H9 (cell line): ENCODE data around the gene SLC17A7. TPM values are rescaled to one million over a fixed set of nuclear protein-coding genes. Genes with fewer than 3 reads are reported as not detected.

Source experiments
- DNase-seq: peaks from one replicate; pipeline ENCODE4 v3.0.0-alpha.2; 2017
- H2AFZ ChIP-seq: one replicate; pipeline ENCODE4 v1.6.1; 2013; ENCODE audit warnings: mild to moderate bottlenecking, low read length, control low read depth, moderate library complexity
- H2AK5ac ChIP-seq: 2 replicates; pipeline ENCODE4 v1.6.1; 2013; ENCODE audit warnings: low read length, control low read depth, mixed read lengths; ENCODE audit not compliant: insufficient read length
- H2BK120ac ChIP-seq: one replicate; pipeline ENCODE4 v1.6.1; 2013; ENCODE audit warnings: low read depth, mild to moderate bottlenecking, low read length, control low read depth, inconsistent platforms; ENCODE audit not compliant: poor library complexity, severe bottlenecking
- H2BK12ac ChIP-seq: 2 replicates; pipeline ENCODE4 v1.6.1; 2013; ENCODE audit warnings: low read length, control low read depth, mixed read lengths, low read depth; ENCODE audit not compliant: insufficient read length
- H2BK15ac ChIP-seq: 2 replicates; pipeline ENCODE4 v1.6.1; 2013; ENCODE audit warnings: low read depth, low read length, control low read depth
- H2BK20ac ChIP-seq: one replicate; pipeline ENCODE4 v1.6.1; 2013; ENCODE audit warnings: low read depth, mild to moderate bottlenecking, low read length, control low read depth, inconsistent platforms; ENCODE audit not compliant: poor library complexity, severe bottlenecking
- H2BK5ac ChIP-seq: 2 replicates; pipeline ENCODE4 v1.6.1; 2013; ENCODE audit warnings: low read length, control low read depth, mixed read lengths; ENCODE audit not compliant: insufficient read length
- H3K14ac ChIP-seq: 2 replicates; pipeline ENCODE4 v1.6.1; 2013; ENCODE audit warnings: low read length, control low read depth; ENCODE audit not compliant: insufficient read depth
- H3K18ac ChIP-seq: 2 replicates; pipeline ENCODE4 v1.6.1; 2013; ENCODE audit warnings: low read depth, mild to moderate bottlenecking, mixed read lengths, low read length, control low read depth; ENCODE audit not compliant: insufficient read length
- H3K23ac ChIP-seq: 2 replicates; pipeline ENCODE4 v1.6.1; 2013; ENCODE audit warnings: low read length, control low read depth, mixed read lengths, low read depth; ENCODE audit not compliant: insufficient read length
- H3K23me2 ChIP-seq: 2 replicates; pipeline ENCODE4 v1.6.1; 2013; ENCODE audit warnings: low read depth, mild to moderate bottlenecking, mixed read lengths, low read length, control low read depth; ENCODE audit not compliant: insufficient read length, poor library complexity, severe bottlenecking
- H3K27ac ChIP-seq: 2 replicates; pipeline ENCODE4 v1.5.1; 2013; ENCODE audit warnings: low read length, control low read depth, mixed read lengths, low read depth; ENCODE audit not compliant: insufficient read length
- H3K27me3 ChIP-seq: 2 replicates; pipeline ENCODE4 v1.6.1; 2013; ENCODE audit warnings: low read length, control low read depth, inconsistent platforms; ENCODE audit not compliant: insufficient read depth
- H3K4ac ChIP-seq: 2 replicates; pipeline ENCODE4 v1.6.1; 2013; ENCODE audit warnings: low read depth, mild to moderate bottlenecking, control low read depth, inconsistent platforms, low read length, moderate library complexity
- H3K4me1 ChIP-seq: 2 replicates; pipeline ENCODE4 v1.6.1; 2013; ENCODE audit warnings: low read length, control low read depth, inconsistent platforms; ENCODE audit not compliant: insufficient read depth
- H3K4me2 ChIP-seq: 2 replicates; pipeline ENCODE4 v1.6.1; 2013; ENCODE audit warnings: low read length, control low read depth, mixed read lengths; ENCODE audit not compliant: insufficient read length, insufficient read depth
- H3K56ac ChIP-seq: 2 replicates; pipeline ENCODE4 v1.6.1; 2013; ENCODE audit warnings: low read depth, mild to moderate bottlenecking, mixed read lengths, low read length, control low read depth; ENCODE audit not compliant: insufficient read length
- H3K79me1 ChIP-seq: 2 replicates; pipeline ENCODE4 v1.6.1; 2013; ENCODE audit warnings: low read depth, mild to moderate bottlenecking, moderate library complexity, low read length, control low read depth, inconsistent platforms; ENCODE audit not compliant: insufficient read depth, poor library complexity, severe bottlenecking
- H3K79me2 ChIP-seq: 2 replicates; pipeline ENCODE4 v1.6.1; 2013; ENCODE audit warnings: low read length, control low read depth, inconsistent platforms; ENCODE audit not compliant: insufficient read depth
- H3K9ac ChIP-seq: 2 replicates; pipeline ENCODE4 v1.6.1; 2013; ENCODE audit warnings: low read length, control low read depth, mixed read lengths; ENCODE audit not compliant: insufficient read length; ENCODE audit errors: extremely low read depth
- H3K9me3 ChIP-seq: one replicate; pipeline ENCODE4 v1.6.1; 2013; ENCODE audit warnings: low read depth, low read length, inconsistent platforms; ENCODE audit not compliant: control insufficient read depth
- H3T11ph ChIP-seq: one replicate; pipeline ENCODE4 v1.6.1; 2013; ENCODE audit warnings: mild to moderate bottlenecking, low read length, control low read depth, inconsistent platforms
- H4K20me1 ChIP-seq: one replicate; pipeline ENCODE4 v1.6.1; 2013; ENCODE audit not compliant: control insufficient read depth, insufficient read length, insufficient read depth
- H4K5ac ChIP-seq: 2 replicates; pipeline ENCODE4 v1.6.1; 2013; ENCODE audit warnings: low read depth, mild to moderate bottlenecking, mixed read lengths, low read length, control low read depth; ENCODE audit not compliant: insufficient read length
- H4K8ac ChIP-seq: replicated peaks from 2 replicates; pipeline ENCODE4 v1.6.1; 2013; ENCODE audit warnings: low read length, control low read depth, mixed read lengths, low read depth; ENCODE audit not compliant: insufficient read length
- H4K91ac ChIP-seq: 2 replicates; pipeline ENCODE4 v1.6.1; 2013; ENCODE audit warnings: low read depth, mild to moderate bottlenecking, moderate library complexity, mixed read lengths, low read length, control low read depth; ENCODE audit not compliant: insufficient read length
- H3K27ac Mint-ChIP-seq, 3 experiments: 2 replicates in 2 of 3; 3 replicates in 1 of 3; pipeline ENCODE4 v1.8.0; 2020 to 2021; ENCODE audit warnings: mixed read lengths in 3 of 3, mild to moderate bottlenecking in 1 of 3, moderate library complexity in 1 of 3
- H3K27me3 Mint-ChIP-seq: 2 replicates; pipeline ENCODE4 v1.8.0; 2021; ENCODE audit warnings: low read depth, mild to moderate bottlenecking, moderate library complexity, mixed read lengths
- H3K36me3 Mint-ChIP-seq, 3 experiments: 2 replicates in 2 of 3; 3 replicates in 1 of 3; pipeline ENCODE4 v1.8.0; 2020 to 2021; ENCODE audit warnings: low read depth in 3 of 3, mixed read lengths in 3 of 3; ENCODE audit not compliant: insufficient read depth in 1 of 3
- H3K4me1 Mint-ChIP-seq, 2 experiments: 2 replicates each; pipeline ENCODE4 v1.8.0; 2020; ENCODE audit warnings: mixed read lengths in 2 of 2
- H3K4me3 Mint-ChIP-seq, 2 experiments: 2 replicates in 1 of 2; 3 replicates in 1 of 2; pipeline ENCODE4 v1.8.0; 2020 to 2021; ENCODE audit warnings: mild to moderate bottlenecking in 2 of 2, mixed read lengths in 2 of 2, moderate library complexity in 1 of 2
- H3K9me3 Mint-ChIP-seq, 2 experiments: 2 replicates in 1 of 2; 3 replicates in 1 of 2; pipeline ENCODE4 v1.8.0; 2020; ENCODE audit warnings: mild to moderate bottlenecking in 2 of 2, mixed read lengths in 2 of 2, moderate library complexity in 1 of 2
- WGBS: extraction: QIAGEN DNeasy Blood & Tissue Kit; methylation state at CpG from one replicate; pipeline ENCODE4 v1.1.7; 2013; ENCODE audit warnings: missing lambda C conversion rate, low lambda C conversion rate, mixed read lengths; ENCODE audit not compliant: insufficient read length; ENCODE audit errors: extremely low coverage; 5-methylcytosine and 5-hydroxymethylcytosine counted together
- total RNA-seq: library from RNA; stranded (reverse); gene quantifications from 2 replicates; pipeline ENCODE4 v1.2.1, GENCODE V29; 2021
- TF ChIP-seq, protein P1 (sequence below): fragments of 200-600 bp; sonication (generic); conservative IDR thresholded peaks from 3 replicates; pipeline ENCODE4 v1.8.0; 2021; ENCODE audit warnings: antibody characterized with exemption, mild to moderate bottlenecking

SLC17A7 gene
- total RNA-seq, 1 experiment from 2014 or later, result 1.3 TPM

DNA sequence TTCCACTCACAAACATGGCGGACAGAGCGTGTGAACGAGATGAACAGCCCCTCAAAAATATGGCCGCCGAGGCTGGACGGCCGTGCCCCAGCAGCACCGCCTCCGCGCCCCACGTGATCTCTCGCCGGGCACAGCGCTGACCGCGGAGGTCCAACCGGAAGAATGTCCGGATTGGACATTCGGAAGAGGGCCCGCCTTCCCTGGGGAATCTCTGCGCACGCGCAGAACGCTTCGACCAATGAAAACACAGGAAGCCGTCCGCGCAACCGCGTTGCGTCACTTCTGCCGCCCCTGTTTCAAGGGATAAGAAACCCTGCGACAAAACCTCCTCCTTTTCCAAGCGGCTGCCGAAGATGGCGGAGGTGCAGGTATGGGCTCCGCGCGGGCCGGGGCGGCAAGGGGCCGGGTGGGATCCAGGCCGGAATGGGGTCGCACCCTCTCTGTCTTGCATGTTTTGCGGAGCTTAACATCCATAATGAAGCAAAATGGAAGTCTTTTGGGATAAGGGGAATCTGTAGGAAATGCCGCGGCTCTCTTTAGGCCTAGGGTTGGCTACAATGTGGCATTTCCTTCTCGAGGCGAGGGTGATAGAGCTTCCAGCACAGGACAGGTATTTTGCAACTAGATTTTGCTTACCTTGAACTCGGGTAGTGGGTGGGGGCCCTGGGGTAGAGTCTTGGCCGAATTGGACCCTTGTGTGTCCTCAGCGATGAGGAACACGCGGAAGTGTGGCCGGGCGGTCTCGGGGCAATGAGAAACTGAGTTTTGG, 46.1 kb upstream of the SLC17A7 start, which contains the start of gene RPL13A:
RPL13A (plus strand) TSS at position 332 of the 769 bp plus-strand sequence; CDS start at position 354, 22 bp downstream.
- no peaks in the 10 kb centered on the region for H3K79me1 ChIP-seq

More for the DNA sequence above, 46.1 kb upstream of the SLC17A7 start, which contains the start of gene RPL13A:
- no peaks in the 10 kb centered on the region for H4K20me1 ChIP-seq
- Mint-ChIP-seq H3K9me3 (peaks cover 12 to 14% of the 10 kb centered on the region in 2 experiments; a peak in 4 of 5 replicates), H3K36me3 (peaks cover 48 to 50% (median 49%) of the 10 kb centered on the region in 3 experiments), H3K4me1 (peaks cover 13 to 20% of the 10 kb centered on the region in 2 experiments), H3K27me3 (peaks cover 11% of the 10 kb centered on the region; the same call in 1 of the 2 replicates), H3K4me3 (peak within 1 kb of the TSS; percentile 91 to 96), H3K27ac (peak within 1 kb of the TSS; percentile 99 to 100 (median 100))
- peak within 1 kb of the TSS; percentile 49 for H4K91ac ChIP-seq
- no peak within 1 kb of the TSS for H2BK15ac ChIP-seq
- WGBS, result no CpG with 5 or more reads among the region's 57 CpGs
- no peak within 1 kb of the TSS for H2AFZ ChIP-seq
- no peaks in the 10 kb centered on the region for H3K27me3 ChIP-seq
- TF ChIP-seq, protein P1, sequence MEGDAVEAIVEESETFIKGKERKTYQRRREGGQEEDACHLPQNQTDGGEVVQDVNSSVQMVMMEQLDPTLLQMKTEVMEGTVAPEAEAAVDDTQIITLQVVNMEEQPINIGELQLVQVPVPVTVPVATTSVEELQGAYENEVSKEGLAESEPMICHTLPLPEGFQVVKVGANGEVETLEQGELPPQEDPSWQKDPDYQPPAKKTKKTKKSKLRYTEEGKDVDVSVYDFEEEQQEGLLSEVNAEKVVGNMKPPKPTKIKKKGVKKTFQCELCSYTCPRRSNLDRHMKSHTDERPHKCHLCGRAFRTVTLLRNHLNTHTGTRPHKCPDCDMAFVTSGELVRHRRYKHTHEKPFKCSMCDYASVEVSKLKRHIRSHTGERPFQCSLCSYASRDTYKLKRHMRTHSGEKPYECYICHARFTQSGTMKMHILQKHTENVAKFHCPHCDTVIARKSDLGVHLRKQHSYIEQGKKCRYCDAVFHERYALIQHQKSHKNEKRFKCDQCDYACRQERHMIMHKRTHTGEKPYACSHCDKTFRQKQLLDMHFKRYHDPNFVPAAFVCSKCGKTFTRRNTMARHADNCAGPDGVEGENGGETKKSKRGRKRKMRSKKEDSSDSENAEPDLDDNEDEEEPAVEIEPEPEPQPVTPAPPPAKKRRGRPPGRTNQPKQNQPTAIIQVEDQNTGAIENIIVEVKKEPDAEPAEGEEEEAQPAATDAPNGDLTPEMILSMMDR, result no peak
- H2AK5ac ChIP-seq, result peak within 1 kb of the TSS; percentile 27
- H3K14ac ChIP-seq, result peak within 1 kb of the TSS; percentile 99
- peak within 1 kb of the TSS; percentile 91 for H3K56ac ChIP-seq
- H3K4me2 ChIP-seq, result peak within 1 kb of the TSS; percentile 100
- H3K4me1 ChIP-seq, result no peaks in the 10 kb centered on the region
- peaks cover 18% of the 10 kb centered on the region for H3K79me2 ChIP-seq
- H3K23me2 ChIP-seq, result peaks cover 13% of the 10 kb centered on the region
- no peak within 1 kb of the TSS for H2BK12ac ChIP-seq
- no peak within 1 kb of the TSS for H3T11ph ChIP-seq
- no peaks in the 10 kb centered on the region for H3K9me3 ChIP-seq
- H4K5ac ChIP-seq, result peak within 1 kb of the TSS; percentile 91
- H4K8ac ChIP-seq, result no peak within 1 kb of the TSS
- no peak within 1 kb of the TSS for H3K23ac ChIP-seq
- peak; percentile 100 for DNase-seq
- peak within 1 kb of the TSS; percentile 44; the same call in 1 of the 2 replicates for H3K4ac ChIP-seq
- peak within 1 kb of the TSS; percentile 91 for H3K18ac ChIP-seq
- H2BK20ac ChIP-seq, result no peak within 1 kb of the TSS
- H2BK120ac ChIP-seq, result no peak within 1 kb of the TSS
- H3K9ac ChIP-seq, result peak within 1 kb of the TSS; percentile 100
- peak within 1 kb of the TSS; percentile 59 for H3K27ac ChIP-seq
- H2BK5ac ChIP-seq, result peak within 1 kb of the TSS; percentile 97
